Neutrophil (primary cell): ENCODE measurements around the gene RSRP1.

Experiments used
- H3K27ac ChIP-seq: fragments of 200-600 bp; sonication (generic); 2 replicates; pipeline ENCODE4 v1.5.1; 2016; ENCODE audit warnings: mild to moderate bottlenecking, moderate library complexity
- H3K27me3 ChIP-seq: fragments of 200-600 bp; sonication (generic); 2 replicates; pipeline ENCODE4 v1.6.0; 2016; ENCODE audit warnings: mild to moderate bottlenecking
- H3K36me3 ChIP-seq: fragments of 200-600 bp; sonication (generic); 2 replicates; pipeline ENCODE4 v1.5.1; 2017
- H3K4me1 ChIP-seq, 2 experiments: fragments of 200-600 bp in 1 of 2; sonication (generic) in 1 of 2; 1 replicate in 1 of 2; 2 replicates in 1 of 2; pipeline versions ENCODE4 v1.5.1 to v1.6.1; 2013 to 2016; ENCODE audit warnings: low read depth in 1 of 2, low read length in 1 of 2, mild to moderate bottlenecking in 1 of 2, moderate library complexity in 1 of 2; ENCODE audit not compliant: control insufficient read depth in 1 of 2, insufficient read depth in 1 of 2
- H3K4me3 ChIP-seq, 2 experiments: fragments of 200-600 bp in 1 of 2; sonication (generic) in 1 of 2; 1 replicate in 1 of 2; 2 replicates in 1 of 2; pipeline ENCODE4 v1.5.1; 2013 to 2016; ENCODE audit warnings: low read depth in 1 of 2, low read length in 1 of 2, mild to moderate bottlenecking in 1 of 2, moderate library complexity in 1 of 2
- H3K9me3 ChIP-seq: fragments of 200-600 bp; sonication (generic); 2 replicates; pipeline ENCODE4 v1.5.1; 2016
- CTCF ChIP-seq: fragments of 200-600 bp; sonication (generic); IDR thresholded peaks from 2 replicates; pipeline ENCODE4 v1.5.1; 2016; ENCODE audit warnings: antibody characterized with exemption

RSRP1 gene

GRCh38 chr1:25205786-25206185 lies 41.5 kb downstream of the RSRP1 start:
- Histone ChIP-seq H3K36me3 (no peaks in the 10 kb centered on the region), H3K9me3 (no peaks in the 10 kb centered on the region), H3K27me3 (no peaks in the 10 kb centered on the region), H3K4me3 (no peak overlapping the region), H3K4me1 (no peaks in the 10 kb centered on the region), H3K27ac (no peak overlapping the region)
- no peak for TF ChIP-seq CTCF

- H3K27me3 ChIP-seq = no peaks in the 10 kb centered on the region
- no peaks in the 10 kb centered on the region for H3K36me3 ChIP-seq
- no peaks in the 10 kb centered on the region for H3K4me1 ChIP-seq
- peak; percentile 79 for TF ChIP-seq CTCF
- H3K9me3 ChIP-seq = no peaks in the 10 kb centered on the region
- H3K27ac ChIP-seq = no peak overlapping the region
- H3K4me3 ChIP-seq = no peak overlapping the region
Observed at GRCh38 chr1:25204797-25205480, 42.3 kb downstream of the RSRP1 start.

DNA sequence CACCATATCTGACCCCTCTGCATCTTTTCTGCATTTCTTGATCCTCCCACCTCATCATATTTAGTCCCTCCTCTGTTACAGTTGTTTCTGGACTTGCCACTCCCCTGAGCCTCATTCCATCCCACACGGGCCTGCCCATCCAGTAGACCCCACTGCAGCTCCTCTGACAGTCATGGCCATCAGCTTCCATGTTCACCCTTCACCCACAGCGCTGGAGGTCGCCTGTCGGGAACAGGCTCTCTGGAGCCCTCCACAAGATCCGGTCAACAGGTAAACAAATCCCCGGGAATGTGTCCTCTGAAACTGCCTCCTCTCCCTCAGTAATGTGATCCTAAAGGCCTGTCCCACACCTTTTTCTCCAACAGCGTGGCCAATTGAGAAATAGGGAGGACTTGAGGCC lies 46.2 kb downstream of the RSRP1 start:
- H3K27me3 ChIP-seq = no peaks in the 10 kb centered on the region
- H3K4me1 ChIP-seq = no peaks in the 10 kb centered on the region
- no peak overlapping the region for H3K4me3 ChIP-seq
- no peak overlapping the region for H3K27ac ChIP-seq
- no peaks in the 10 kb centered on the region for H3K9me3 ChIP-seq
- no peaks in the 10 kb centered on the region for H3K36me3 ChIP-seq
- no peak for TF ChIP-seq CTCF

DNA sequence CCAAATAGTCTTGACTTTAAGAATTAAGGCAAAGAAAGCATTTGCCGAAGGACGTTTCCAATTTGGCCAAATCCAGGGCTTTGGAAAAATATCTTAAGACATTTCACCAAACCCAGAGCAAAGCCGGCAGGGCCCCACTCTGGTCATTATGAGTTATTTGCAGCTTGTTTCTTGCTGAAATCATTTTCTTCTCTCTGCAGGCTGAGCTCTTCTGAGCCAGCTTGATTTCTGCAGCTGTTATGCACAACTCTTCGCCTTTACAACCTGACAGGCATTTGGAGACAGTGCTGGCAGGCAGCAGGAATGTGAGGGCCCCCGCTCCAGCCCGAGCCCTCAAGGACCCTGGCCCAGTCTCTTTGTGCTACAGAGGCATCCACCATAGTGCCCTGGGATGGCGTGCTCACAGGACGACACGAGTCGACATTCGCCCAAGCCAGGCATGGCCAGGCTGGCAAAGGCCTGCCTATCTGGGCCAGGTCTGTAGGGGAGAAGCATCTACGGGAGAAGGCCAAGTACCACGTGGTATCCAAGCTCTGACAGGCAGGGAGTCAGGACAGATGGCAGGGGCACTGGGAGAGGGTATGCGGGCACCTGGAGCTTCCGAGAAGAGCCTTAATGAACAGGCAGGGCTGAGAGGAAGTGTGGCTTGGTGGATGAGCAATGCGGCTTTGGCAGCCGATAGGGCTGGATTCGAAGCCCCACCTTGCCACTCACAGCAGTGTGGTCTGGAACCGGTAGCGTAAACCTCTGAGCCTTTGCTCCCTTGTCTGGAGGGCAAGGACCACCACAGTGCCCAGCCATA lies 47.2 kb downstream of the RSRP1 start:
- no peak overlapping the region for H3K27ac ChIP-seq
- no peaks in the 10 kb centered on the region for H3K4me1 ChIP-seq
- no peaks in the 10 kb centered on the region for H3K36me3 ChIP-seq
- H3K9me3 ChIP-seq = no peaks in the 10 kb centered on the region
- no peak overlapping the region for H3K4me3 ChIP-seq
- no peaks in the 10 kb centered on the region for H3K27me3 ChIP-seq
- no peak for TF ChIP-seq CTCF

DNA sequence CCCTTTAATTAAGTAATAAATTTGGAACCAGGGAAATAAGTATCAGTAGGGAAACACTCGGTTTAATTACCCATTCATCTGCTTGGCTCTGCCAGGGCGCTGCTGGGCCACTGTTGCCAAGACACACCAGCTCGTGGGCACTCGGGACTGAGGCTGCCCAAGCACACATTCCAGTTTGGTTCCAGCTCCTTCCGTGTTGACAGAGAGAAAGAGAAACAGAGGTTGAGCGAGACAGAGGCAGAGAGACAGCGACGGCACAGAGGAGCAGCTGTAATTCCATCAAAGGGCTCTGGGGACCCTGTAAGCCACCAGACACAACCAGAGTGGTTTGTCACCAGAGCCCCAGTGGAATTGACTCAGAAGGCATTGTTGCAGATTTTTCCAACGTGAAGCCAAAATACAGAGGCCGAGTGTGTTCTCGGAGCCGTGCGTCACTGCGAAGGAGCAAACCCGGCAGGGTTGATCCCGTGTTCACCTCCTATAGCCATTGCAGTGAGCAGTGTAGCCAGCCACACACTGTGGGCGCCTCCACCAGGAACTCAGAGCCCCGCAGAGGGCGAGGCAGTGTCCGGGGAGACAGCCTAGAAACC lies 48.5 kb downstream of the RSRP1 start:
- Histone ChIP-seq H3K27ac (no peak overlapping the region), H3K4me1 (no peaks in the 10 kb centered on the region), H3K27me3 (no peaks in the 10 kb centered on the region), H3K4me3 (no peak overlapping the region), H3K9me3 (no peaks in the 10 kb centered on the region), H3K36me3 (no peaks in the 10 kb centered on the region)
- TF ChIP-seq CTCF = no peak
